GM18867 (cell line): ENCODE results near the gene NAT9.
A peak's percentile ranks its signal among the peaks of the same experiment; 100 is the strongest.

Experiments used
- ATAC-seq: cut with Tn5 transposase; IDR thresholded peaks from one replicate; pipeline ENCODE4 v1.9.1; 2021; ENCODE audit warnings: mild to moderate bottlenecking, moderate library complexity; ENCODE audit not compliant: unreplicated experiment

The NAT9 gene

GRCh38 chr17:74763565-74764387 is 12.4 kb downstream of the NAT9 start:
- ATAC-seq: no peak

- no peak for ATAC-seq
These were observed 14.2 kb downstream of the NAT9 start for GRCh38 chr17:74761931-74762330.

- no peak for ATAC-seq
These were observed 14.7 kb downstream of the NAT9 start for GRCh38 chr17:74761419-74761818.

- no peak for ATAC-seq
These were observed 15.6 kb downstream of the NAT9 start for GRCh38 chr17:74760404-74761105.

- no peak for ATAC-seq
These were observed 16.2 kb downstream of the NAT9 start for GRCh38 chr17:74759941-74760340.

GRCh38 chr17:74759243-74759801 is 16.8 kb downstream of the NAT9 start:
- peak; percentile 65 for ATAC-seq

- ATAC-seq: no peak
These were observed 17.3 kb downstream of the NAT9 start for GRCh38 chr17:74758848-74759168.

GRCh38 chr17:74757931-74758847 is 18.0 kb downstream of the NAT9 start:
- no peak for ATAC-seq

GRCh38 chr17:74757502-74757901 is 18.6 kb downstream of the NAT9 start:
- no peak for ATAC-seq

- no peak for ATAC-seq
These were observed 19.3 kb downstream of the NAT9 start for GRCh38 chr17:74756891-74757290.

- ATAC-seq: no peak
These were observed 20.6 kb downstream of the NAT9 start for GRCh38 chr17:74755533-74755932.

GRCh38 chr17:74754832-74755231 is 21.3 kb downstream of the NAT9 start:
- ATAC-seq: no peak

- ATAC-seq: no peak
These were observed 23.2 kb downstream of the NAT9 start for GRCh38 chr17:74752822-74753401.

GRCh38 chr17:74752415-74752814 is 23.7 kb downstream of the NAT9 start:
- ATAC-seq: no peak

- ATAC-seq: no peak
These were observed 25.6 kb downstream of the NAT9 start for GRCh38 chr17:74750327-74751069.

GRCh38 chr17:74750039-74750326 is 26.2 kb downstream of the NAT9 start:
- no peak for ATAC-seq

GRCh38 chr17:74749279-74750038 is 26.7 kb downstream of the NAT9 start:
- ATAC-seq: peak; percentile 2

GRCh38 chr17:74748529-74749278 is 27.4 kb downstream of the NAT9 start, which contains the start of gene NHERF1:
Gene NHERF1 (plus strand): TSS chr17:74748628. CDS start chr17:74748847, 219 bp downstream.
- peak; percentile 90 for ATAC-seq

GRCh38 chr17:74748279-74748528 is 27.9 kb downstream of the NAT9 start:
- no peak for ATAC-seq
